HG03442 (cell line): ENCODE results near the gene CHMP4A.
"Not testable (repeated sequence)": the region's sequence is repeated elsewhere in the genome, so short reads cannot be mapped to it uniquely, and the experiment has no call there.

Source experiments
- ATAC-seq: cut with Tn5 transposase; IDR thresholded peaks from one replicate; pipeline ENCODE4 v1.9.1; 2021; ENCODE audit warnings: mild to moderate bottlenecking, moderate library complexity; ENCODE audit not compliant: unreplicated experiment

Gene CHMP4A

DNA sequence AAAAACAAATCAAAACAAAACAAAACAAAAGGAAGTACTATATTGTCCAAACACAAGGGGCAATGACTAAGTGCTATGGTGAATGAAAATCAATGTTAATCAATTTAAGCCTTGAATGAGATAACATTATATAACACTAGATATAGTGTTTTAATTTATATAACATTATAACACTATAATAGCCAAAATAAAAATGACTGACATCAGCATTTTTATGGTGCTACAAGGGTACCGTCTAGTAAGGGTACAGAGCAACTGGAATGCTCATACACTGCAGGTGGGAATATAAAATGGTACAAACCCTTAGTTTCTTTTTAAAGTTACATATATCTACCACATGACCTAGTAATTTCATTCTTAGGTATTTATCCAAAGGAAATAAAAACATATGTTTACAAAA is 13.2 kb upstream of the CHMP4A start:
- ATAC-seq, result no peak

DNA sequence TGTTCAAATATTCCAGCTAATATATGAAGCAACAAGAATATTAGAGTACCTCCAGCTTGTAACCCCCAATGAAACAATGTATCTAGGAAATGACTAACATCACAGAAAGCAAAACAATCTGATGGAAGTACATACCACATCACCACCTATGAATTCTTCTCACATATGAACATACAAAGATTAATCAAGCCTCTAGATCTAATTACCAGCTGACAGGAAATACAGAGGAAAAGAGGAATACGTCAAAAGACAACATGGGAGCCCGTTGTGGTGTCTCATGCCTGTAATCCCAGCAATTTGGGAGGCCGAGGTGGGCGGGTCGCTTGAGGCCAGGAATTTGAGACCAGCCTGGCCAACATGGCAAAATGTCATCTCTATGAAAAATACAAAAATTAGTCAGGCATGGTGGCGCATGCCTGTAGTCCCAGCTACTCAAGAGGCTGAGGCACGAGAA is 11.4 kb upstream of the CHMP4A start:
- no peak for ATAC-seq

DNA sequence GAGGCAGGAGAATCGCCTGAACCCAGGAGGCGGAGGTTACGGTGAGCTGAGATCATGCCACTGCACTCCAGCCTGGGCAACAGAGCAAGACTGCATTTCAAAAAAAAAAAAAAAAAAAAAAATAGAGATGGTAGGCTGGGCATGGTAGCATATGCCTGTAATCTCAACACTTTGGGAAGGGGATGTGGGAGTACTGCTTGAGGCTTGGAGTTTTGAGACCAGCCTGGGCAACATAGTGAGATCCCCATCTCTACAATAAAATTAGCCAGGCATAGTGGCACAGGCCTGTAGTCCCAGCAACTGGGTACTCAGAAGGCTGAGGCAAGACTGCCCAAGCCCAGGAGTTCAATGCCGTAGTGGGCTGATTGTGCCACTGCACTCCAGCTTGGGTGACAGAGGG is 9.7 kb upstream of the CHMP4A start:
- ATAC-seq, result not testable (repeated sequence)

DNA sequence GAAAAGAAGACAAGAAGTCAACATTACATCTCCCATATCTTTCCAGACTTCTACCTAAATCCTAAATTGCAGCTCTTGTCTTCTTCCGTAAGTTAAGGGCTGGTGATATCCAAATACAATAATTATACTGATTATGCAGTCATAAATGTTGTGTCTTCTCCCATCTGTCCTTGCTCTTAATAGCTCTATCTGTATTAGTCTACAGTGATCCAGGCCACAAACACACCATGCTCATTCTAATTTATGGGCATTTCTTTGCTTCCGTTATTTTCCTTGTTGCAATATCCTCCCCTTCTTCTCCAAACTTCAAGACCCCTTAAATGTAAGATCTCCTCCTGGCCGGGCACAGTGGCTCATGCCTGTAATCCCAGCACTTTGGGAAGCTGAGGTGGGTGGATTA is 6.2 kb upstream of the CHMP4A start:
- no peak for ATAC-seq

DNA sequence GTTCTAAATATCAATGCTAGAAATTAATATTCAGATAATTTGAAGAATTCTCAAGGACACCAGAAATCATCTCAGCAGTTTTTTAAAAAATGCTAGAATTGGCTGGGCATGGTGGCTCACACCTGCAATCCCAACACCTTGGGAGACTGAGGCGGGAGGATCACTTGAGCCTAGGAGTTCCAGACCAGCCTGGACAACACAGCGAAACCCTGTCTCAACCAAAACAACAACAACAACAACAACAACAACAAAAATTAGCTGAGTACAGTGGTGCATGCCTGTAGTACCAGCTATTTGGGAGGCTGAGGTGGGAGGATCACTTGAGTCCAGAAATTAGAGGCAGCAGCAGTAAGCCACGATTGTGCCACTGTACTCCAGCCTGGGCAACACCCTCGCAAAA is 5.8 kb upstream of the CHMP4A start:
- no peak for ATAC-seq

DNA sequence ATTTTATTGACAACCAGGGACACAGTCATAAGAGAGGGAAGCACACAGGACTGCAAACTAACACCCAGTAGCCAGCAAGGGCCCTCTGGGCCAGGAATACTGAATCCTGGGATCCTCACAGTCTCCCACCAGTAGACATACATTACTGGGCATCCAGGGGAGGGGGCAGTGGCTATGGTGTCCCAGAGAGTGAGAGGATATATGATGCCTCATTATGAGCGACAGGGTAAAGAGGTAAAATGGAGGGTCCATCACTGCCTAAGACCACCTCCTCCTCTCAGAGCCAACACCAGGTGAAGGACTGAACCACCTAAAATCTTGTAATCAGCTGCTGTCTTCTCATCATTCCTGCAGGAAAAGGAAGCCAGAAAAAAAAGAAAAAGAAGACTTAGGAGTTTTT is 3.6 kb upstream of the CHMP4A start:
- not testable (repeated sequence) for ATAC-seq

DNA sequence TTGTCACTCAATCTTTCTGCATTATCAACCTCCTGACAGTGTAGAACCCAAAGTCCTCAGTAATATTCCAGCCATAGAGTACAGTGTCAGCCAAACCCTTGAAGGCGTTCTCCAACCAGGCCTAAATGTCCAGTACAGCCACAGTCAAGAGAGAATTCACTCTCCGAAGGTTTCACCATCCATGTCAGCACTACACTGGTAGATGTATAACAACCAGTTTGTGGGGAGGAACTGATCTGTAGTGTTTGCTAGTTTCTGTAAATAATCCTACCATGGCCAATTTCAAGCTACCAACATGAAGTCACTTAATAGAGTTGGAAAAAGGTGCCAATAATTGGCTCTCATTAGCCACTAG is 3.0 kb upstream of the CHMP4A start:
- ATAC-seq, result no peak

DNA sequence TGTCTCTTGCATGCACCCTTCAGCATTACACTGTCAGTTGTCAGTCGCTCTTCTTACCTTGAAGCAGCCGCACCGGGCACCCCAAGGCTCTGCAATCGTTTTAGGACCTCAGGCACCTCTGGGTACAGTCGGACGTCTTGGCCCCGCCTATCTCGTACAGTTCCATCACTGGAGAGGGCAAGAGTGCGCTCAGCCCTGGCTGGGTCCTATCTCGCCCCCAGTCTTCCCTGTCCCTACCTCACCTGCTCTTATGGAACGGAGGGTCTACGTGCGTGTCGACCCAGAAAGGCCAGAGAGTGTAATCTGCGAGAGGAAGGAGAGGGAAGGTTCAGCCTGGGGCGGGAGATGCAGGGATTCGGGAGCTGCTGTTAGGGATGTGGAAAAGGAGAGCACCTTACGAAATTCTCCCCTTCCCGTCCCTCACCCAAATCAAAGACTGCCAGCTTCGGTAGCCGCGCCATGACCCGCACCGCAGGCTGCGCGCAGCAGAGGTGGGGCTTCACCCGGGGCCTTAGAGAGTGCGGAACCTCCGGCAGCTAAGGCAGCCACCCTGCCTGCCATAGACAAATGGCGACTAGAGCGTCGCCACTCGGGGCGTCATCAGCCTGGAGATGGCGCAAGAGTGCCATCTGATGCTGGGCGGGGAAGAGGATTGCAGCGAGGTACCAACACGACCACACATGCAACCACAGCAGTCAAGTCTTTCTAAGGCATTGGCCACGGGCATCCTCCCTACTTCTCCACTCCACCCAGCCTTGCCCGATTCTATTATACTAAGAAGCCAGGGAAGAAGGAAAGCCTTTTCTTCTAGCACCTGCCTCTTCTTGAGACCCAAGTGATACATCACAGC is 2.4 kb upstream of the CHMP4A start, which contains the start of gene MDP1:
Gene MDP1 (minus strand): TSS at position 572 of the 850 bp plus-strand sequence. CDS start 111 bp downstream, at position 461.
- ATAC-seq, result peak; percentile 62

DNA sequence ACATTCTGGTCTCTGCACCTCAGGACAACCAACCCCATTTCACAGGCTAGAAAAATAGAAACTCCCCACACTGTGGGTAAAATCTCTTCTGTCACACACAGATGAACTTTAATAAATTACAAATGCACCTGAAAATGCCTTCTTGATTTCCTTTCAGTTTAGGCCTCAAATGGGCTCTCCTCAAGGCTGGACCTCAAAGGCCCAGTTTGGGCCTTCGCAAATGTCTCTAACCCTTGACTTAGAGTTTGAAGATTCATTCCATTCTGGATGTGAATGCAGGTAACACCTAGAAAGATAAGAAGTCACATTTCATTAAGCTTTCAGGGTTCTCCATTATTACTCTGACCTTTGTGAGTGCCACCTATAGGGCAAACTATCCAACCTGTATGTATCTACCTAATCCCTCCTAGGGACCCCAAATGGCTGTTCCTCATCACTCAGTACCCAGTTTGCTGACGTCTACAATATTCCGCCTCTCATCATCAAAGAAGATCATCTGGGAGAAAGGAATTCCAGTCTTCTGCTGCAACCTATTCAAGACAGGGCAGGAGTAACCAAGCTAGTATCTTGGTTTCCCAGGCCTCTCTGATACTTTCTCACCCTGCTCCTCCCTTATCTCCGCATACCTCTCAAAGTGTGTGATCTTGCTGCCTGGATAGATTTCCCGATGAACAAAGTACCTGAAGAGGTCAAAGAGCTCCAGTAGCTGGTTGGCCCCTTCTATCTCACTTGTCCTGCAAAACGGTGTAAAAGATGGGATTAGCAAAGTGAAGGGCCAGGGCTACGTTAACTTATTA is 776 bp upstream of the CHMP4A start:
- ATAC-seq, result no peak

DNA sequence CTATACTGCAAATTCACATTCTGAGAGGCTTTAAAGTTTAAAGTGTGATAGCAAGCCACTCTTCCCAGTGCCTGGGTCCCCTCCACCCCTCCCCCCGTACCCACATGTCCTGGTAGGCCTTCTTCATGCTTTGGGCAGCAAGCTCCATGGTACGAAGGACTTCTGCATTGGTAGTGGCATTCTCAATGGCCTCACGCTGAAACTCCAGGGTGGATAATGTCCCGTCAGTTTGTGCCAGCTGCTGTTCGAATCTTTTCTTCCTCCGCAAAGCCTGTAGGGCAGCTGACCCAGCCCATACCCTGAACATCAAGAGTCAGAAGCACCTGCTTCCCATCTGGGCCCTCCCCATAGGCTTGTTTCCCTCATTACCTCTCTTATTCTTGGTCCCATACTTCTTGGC is 2.0 kb downstream of the CHMP4A start:
- no peak for ATAC-seq

DNA sequence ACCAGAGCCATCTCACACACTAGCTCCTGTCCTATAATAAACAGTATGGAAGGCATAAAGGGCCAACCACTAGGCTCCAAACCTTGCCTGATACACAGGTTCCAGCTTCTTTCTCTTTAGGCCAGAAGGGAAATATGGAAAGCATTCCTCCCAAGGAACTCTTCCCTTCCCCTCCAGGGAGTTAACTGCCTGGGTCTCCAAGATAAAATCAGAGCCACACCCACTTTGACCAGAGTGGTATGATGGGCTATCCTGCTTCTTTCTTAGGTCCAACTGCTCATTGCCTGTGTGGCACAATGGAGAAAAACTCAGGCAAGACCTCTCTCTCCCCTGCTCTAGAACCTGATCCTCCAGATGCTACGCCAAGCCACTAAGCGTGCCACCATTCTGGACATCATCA is 5.7 kb downstream of the CHMP4A start:
- no peak for ATAC-seq

DNA sequence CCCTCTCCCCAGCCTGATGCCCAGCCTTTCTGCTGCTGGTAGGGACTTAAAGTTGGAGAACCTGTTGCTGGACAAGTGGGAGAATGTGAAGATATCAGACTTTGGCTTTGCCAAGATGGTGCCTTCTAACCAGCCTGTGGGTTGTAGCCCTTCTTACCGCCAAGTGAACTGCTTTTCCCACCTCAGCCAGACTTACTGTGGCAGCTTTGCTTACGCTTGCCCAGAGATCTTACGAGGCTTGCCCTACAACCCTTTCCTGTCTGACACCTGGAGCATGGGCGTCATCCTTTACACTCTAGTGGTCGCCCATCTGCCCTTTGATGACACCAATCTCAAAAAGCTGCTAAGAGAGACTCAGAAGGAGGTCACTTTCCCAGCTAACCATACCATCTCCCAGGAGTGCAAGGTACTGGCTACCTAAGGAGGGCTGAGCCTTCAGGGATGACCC is 6.2 kb downstream of the CHMP4A start:
- ATAC-seq, result no peak

DNA sequence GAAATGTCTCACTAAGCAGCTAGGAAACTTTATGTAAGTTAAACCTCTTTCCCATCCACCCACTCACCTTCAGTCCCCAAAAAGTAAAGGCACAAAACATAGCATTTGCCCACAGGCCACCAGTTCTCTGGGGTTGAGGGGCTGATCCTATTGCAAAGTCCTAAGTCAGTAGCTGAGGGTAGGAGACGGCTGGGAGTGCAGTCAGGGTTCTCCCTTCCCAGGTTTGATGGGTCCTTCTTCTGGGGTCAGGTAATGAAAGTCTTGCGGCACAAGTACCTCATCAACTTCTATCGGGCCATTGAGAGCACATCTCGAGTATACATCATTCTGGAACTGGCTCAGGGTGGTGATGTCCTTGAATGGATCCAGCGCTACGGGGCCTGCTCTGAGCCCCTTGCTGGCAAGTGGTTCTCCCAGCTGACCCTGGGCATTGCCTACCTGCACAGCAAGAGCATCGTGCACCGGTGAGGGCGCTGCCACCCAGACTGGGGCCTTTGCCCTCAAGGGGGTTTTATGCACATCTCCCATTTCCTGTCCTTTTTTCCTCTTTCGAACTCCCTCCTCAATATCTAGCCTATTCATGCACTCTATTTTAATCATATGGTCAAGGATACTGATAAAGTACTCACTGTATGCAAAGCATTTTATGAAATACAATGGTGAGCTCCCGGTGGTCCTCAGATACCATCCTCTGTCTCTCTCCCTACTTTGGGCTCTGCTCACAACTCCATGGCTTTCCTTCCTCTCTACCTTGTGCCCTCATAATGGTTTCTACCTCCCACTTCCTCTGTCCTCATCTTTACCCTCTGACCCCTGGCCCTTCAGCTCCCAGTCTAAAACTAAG is 6.8 kb downstream of the CHMP4A start:
- ATAC-seq, result no peak

DNA sequence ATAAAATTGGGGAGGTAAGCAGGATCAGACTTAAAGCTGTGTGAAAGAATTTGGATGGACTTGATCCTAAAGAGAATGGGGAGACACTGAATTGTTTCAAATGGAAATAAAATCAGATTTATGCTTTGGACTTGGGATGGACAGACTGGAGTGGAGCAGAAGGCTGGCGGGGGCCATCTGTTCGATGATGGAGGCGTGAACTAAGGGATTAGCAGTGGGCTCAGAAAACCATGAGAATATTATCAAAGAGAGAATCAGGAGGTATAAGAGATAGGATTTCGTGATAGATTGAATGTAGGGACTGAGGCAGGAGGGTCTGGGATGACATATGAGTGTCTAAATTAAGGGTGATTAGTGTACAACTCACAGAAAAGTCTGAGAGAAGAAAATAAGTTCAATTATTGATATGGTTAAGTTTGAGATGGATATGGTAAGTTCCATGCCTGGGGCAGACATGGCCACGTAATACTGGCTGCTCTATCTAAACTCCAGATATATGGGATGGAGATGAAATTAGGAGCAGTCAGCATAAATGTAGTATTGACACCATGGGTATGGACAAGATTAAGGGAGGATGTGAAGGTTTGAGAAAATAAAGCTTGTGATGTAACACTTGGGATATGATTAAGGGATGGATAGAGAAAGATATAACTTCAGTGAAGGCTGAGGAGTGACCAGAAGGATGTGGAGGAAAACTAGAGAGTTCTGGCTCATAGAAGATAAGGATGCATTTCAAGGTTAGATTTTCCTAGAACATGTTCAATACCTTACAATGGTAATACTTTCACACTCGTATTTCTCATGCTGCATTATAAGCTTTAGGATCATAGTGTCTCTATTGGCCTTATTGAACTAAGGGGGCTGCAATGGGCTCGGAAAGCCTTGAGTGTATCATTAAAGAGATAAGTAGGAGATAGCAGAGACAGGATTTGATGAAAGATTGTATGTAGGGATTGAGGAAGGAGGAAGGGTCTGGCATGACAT is 8.8 kb downstream of the CHMP4A start:
- no peak for ATAC-seq

DNA sequence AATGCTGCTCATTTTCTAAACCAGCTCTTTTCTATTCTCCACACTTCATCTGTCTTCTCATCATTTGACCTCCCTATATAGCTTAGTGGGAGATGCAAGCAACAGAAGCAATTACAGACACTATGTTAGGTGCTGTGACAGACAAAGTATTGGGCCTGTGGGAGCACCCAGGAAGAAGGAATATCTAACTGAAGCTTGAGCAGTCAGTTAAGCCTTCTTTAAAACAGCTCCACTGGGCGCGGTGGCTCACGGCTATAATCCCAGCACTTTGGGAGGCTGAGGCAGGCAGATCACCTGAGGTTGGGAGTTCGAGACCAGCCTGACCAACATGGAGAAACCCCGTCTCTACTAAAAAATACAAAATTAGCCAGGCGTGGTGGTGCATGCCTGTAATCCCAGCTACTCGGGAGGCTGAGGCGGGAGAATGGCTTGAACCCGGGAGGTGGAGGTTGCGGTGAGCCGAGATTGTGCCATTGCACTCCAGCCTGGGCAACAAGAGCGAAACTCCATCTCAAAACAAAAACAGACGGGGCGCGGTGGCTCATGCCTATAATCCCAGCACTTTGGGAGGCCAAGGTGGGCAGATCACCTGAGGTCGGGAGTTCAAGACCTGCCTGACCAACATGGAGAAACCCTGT is 9.9 kb downstream of the CHMP4A start:
- ATAC-seq, result not testable (repeated sequence)

DNA sequence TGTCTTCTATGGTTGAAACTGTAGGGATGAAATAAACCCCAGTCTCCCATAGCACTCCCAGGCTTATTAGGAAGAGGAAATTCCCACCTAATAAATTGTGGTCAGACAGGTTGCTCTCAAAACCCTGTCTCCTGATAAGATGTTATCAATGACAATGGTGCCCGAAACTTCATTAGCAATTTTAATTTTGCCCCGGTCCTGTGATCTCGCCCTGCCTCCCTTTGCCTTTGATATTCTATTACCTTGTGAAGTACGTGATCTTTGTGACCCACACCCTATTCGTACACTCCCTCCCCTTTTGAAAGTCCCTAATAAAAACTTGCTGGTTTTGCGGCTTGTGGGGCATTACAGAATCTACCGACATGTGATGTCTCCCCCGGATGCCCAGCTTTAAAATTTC is 10.8 kb downstream of the CHMP4A start:
- not testable (repeated sequence) for ATAC-seq

DNA sequence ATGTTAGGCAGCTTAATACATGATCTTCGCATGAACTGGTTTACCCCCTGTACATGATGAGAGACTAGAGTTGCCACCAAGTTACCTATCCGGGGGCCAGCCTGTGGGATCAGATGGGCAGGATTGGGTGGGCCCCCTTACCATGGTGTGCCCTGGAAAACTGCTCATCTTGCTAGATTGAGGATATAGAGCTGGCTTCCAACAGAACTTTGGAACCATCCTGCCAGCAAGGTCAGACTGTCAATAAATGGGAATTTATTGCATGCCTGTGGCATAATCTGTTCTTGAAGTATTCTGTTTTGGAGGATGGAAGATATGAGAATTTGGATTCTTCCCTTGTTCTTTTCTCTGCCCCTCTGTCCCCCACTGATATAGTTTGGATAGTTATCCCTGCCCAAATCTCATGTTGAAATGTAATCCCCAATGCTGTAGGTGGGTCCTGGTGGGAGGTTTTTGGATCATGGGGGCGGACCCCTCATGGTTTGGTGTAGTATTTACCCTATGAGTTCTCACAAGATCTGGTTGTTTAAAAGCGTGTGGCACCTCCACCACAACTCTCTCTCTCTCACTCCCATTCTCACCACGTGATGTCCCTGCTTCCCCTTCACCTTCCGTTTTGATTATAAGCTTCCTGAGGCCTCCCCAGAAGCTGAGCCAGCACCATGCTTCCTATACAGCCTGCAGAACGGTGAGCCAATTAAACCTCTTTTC is 14.3 kb downstream of the CHMP4A start:
- no peak for ATAC-seq

DNA sequence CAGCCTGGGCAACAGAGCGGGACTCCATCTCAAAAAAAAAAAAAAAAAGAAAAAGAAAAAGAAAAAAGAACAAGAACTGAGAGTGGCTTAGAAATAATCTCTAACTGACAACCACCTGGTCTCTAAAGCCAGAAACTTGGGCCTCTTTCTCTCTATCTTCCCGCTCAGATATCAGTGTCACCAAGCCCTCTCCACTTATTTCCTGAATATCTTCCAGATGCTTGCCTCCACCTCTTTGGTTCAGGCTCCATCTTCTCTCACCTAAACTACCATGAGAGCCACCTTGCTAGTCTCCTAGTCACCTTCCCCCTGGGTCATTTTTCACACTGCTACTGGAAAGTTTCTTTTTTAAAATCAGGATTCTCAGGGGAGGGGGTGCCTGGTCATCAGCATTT is 16.2 kb downstream of the CHMP4A start:
- ATAC-seq, result no peak
